IMR-90 (cell line): ENCODE data around the gene FAAP24.
"Not testable (repeated sequence)": the region's sequence is repeated elsewhere in the genome, so short reads cannot be mapped to it uniquely, and the experiment has no call there.

Source experiments
- CEBPB ChIP-seq: IDR thresholded peaks from 2 replicates; pipeline ENCODE4 v1.6.1; 2012; ENCODE audit warnings: low read depth, low read length, improper control_type of control experiment
- POLR2A ChIP-seq: IDR thresholded peaks from 2 replicates; pipeline ENCODE4 v1.6.1; 2012; ENCODE audit warnings: mild to moderate bottlenecking, low read depth, low read length
- RAD21 ChIP-seq: IDR thresholded peaks from 2 replicates; pipeline ENCODE4 v1.6.1; 2012; ENCODE audit warnings: low read length, improper control_type of control experiment
- SMC3 ChIP-seq: fragments of 150-350 bp; IDR thresholded peaks from 2 replicates; pipeline ENCODE4 v1.6.1; 2016; ENCODE audit warnings: low read depth, mild to moderate bottlenecking, antibody characterized with exemption, low read length, moderate library complexity
- TF ChIP-seq, protein P1 (sequence below): conservative IDR thresholded peaks from 2 replicates; pipeline ENCODE4 v1.5.1; 2012; ENCODE audit warnings: mild to moderate bottlenecking, low read depth, low read length, improper control_type of control experiment
- TF ChIP-seq, protein P2 (sequence below): fragments of 150-350 bp; IDR thresholded peaks from 2 replicates; pipeline ENCODE4 v1.6.1; 2017; ENCODE audit warnings: mild to moderate bottlenecking, antibody characterized with exemption, low read length, low read depth

DNA sequence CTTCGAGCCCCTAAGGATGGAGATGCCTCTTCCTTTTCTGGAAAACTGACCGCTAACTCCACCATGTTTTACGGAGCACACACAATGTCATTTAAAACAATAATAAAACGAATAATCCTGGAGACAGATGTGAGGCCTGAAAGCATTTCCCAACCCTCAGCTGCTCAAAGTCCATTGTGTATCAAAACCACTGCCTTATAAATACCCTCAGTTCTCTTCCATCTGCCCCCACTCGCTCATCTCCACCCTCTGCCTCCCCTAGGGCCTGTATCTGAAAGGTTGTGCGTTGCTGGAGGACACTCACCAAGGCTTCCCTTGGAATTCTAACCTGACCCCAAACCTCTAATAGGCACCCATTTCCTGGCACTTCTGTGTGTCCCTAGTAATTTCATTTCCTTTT is 10.4 kb downstream of the FAAP24 start:
- TF ChIP-seq, protein P1, sequence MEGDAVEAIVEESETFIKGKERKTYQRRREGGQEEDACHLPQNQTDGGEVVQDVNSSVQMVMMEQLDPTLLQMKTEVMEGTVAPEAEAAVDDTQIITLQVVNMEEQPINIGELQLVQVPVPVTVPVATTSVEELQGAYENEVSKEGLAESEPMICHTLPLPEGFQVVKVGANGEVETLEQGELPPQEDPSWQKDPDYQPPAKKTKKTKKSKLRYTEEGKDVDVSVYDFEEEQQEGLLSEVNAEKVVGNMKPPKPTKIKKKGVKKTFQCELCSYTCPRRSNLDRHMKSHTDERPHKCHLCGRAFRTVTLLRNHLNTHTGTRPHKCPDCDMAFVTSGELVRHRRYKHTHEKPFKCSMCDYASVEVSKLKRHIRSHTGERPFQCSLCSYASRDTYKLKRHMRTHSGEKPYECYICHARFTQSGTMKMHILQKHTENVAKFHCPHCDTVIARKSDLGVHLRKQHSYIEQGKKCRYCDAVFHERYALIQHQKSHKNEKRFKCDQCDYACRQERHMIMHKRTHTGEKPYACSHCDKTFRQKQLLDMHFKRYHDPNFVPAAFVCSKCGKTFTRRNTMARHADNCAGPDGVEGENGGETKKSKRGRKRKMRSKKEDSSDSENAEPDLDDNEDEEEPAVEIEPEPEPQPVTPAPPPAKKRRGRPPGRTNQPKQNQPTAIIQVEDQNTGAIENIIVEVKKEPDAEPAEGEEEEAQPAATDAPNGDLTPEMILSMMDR, result not testable (repeated sequence)
- TF ChIP-seq POLR2A, CEBPB, RAD21, SMC3: not testable (repeated sequence)
- TF ChIP-seq, protein P2, sequence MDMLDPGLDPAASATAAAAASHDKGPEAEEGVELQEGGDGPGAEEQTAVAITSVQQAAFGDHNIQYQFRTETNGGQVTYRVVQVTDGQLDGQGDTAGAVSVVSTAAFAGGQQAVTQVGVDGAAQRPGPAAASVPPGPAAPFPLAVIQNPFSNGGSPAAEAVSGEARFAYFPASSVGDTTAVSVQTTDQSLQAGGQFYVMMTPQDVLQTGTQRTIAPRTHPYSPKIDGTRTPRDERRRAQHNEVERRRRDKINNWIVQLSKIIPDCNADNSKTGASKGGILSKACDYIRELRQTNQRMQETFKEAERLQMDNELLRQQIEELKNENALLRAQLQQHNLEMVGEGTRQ, result not testable (repeated sequence)
